Activated CD4-positive, alpha-beta T cell treated with anti-CD3 and anti-CD28 coated beads for 36 hours (primary cell): ENCODE results near the gene CCDC85C. TPM values are rescaled to one million over a fixed set of nuclear protein-coding genes. Genes with fewer than 3 reads are reported as not detected.

Experiments
- ATAC-seq: fragments of 200-7000 bp; cut with Tn5 transposase; one replicate; pipeline ENCODE4 v1.10.0; 2021; ENCODE audit warnings: mild to moderate bottlenecking, moderate library complexity
- CTCF ChIA-PET: fragments of 350-600 bp; sonication (Branson Sonifier 250); formaldehyde crosslinking; loops from one replicate; lab custom pipeline; 2021; ENCODE audit warnings: antibody characterized with exemption; lab: Charles Lee
- POLR2A ChIA-PET: fragments of 350-600 bp; sonication (Branson Sonifier 250); formaldehyde crosslinking; loops from one replicate; lab custom pipeline; 2021; ENCODE audit warnings: antibody characterized with exemption, inconsistent platforms; lab: Charles Lee
- DNase-seq: peaks from one replicate; pipeline ENCODE4 v3.0.0-alpha.2; 2020
- H3K27ac Mint-ChIP-seq: one replicate; pipeline ENCODE4 v1.8.0; 2021; ENCODE audit warnings: mixed read lengths
- H3K27me3 Mint-ChIP-seq: one replicate; pipeline ENCODE4 v1.8.0; 2021; ENCODE audit warnings: mixed read lengths
- H3K36me3 Mint-ChIP-seq: one replicate; pipeline ENCODE4 v1.8.0; 2021; ENCODE audit warnings: low read depth, mixed read lengths
- H3K4me1 Mint-ChIP-seq: one replicate; pipeline ENCODE4 v1.8.0; 2021; ENCODE audit warnings: mixed read lengths
- H3K4me3 Mint-ChIP-seq: one replicate; pipeline ENCODE4 v1.8.0; 2021; ENCODE audit warnings: mild to moderate bottlenecking, moderate library complexity, mixed read lengths
- H3K9me3 Mint-ChIP-seq: one replicate; pipeline ENCODE4 v1.8.0; 2021; ENCODE audit warnings: low read depth, mixed read lengths
- intact Hi-C, 2 experiments: fragments of 100-400 bp; cut with DNase I in 1 of 2; cut with micrococcal nuclease in 1 of 2; formaldehyde crosslinking; loops; one replicate each; pipeline versions ENCODE4 v1.14.2 to v1.15.1; 2022 to 2024; cut with DNase I, micrococcal nuclease
- total RNA-seq, 2 experiments: library from RNA; stranded (reverse); gene quantifications; one replicate each; pipeline ENCODE4 v1.2.3, GENCODE V29; 2021

CCDC85C gene
- total RNA-seq, 2 experiments from 2014 or later: 6.1 to 6.2 TPM

DNA sequence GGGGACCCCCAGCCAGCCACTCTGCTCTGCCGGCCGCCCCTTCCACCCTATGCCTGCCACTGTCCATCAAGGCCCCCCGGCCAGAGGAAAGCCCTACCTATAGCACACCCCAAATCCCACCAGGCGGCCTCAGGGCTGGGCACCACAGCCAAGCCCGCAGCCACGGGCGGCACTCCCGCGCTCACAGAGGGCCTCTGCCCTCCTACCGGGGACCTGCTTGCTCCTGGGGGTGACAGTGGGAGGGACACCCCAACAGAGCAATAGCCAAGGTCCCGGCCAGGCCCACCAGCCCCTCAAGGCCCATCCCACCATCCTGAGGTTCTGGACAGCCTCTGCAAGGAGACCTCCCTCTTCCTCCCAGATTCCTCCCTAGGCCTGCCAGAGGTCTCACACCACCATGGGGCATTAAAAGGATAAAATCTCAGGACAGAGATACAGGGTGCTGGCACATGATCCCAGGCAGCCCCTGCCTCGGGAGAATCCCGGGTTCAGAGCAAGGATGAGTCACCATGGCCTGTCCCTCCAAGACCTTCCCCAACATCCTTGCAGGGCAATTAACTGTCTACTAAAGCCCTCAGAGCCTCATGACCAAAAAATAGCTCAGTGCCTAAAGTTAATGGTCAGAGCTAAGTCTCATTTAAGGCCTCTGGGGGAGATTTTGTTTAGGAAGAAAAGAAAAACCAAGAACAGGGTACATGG lies 17.1 kb downstream of the CCDC85C start:
- Mint-ChIP-seq H3K27ac (no peak overlapping the region), H3K4me1 (no peaks in the 10 kb centered on the region), H3K9me3 (no peaks in the 10 kb centered on the region), H3K27me3 (no peaks in the 10 kb centered on the region), H3K36me3 (no peaks in the 10 kb centered on the region), H3K4me3 (no peak overlapping the region)
- CTCF ChIA-PET: no interaction called here
- POLR2A ChIA-PET: no interaction called here
- DNase-seq: no peak
- intact Hi-C loops: no loop called here
- no peak for ATAC-seq

DNA sequence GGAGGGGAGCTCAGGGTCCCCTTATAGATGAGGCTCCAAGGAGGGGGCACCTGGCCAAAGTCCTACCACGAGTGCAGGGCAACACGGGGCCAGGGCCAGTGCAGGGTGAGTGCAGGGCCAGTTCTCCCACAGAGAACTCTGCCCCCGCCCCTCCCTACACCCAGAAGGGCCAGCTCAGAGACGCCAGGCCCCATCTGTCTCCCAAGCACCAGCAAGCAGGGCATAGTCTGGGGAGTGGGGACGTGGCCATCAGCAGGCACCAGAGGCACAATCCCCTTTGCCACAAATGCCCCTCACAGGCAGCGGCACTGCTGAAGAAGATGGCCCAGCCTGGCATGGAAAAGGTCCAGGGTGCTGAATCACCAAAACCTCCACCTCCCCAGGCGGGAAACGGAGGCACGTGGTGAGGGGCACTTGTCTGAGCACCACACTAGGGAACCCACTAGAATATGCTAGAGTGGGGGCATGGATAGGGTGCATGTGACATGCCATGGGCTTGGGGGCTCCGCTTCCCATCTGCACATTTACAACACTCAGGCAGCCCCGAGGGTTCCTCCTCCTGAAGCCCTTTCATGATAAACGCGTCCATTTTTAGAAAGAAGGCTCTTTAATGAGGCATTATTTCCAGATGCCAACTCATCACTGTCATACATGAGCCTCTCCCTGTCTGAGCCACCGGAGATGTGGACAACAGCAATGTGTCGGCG lies 17.8 kb downstream of the CCDC85C start:
- intact Hi-C loops: no loop called here
- no peak overlapping the region for H3K27ac Mint-ChIP-seq
- ChIA-PET CTCF (no interaction called here), POLR2A (no interaction called here)
- no peaks in the 10 kb centered on the region for H3K27me3 Mint-ChIP-seq
- no peaks in the 10 kb centered on the region for H3K36me3 Mint-ChIP-seq
- ATAC-seq: no peak
- H3K9me3 Mint-ChIP-seq: no peaks in the 10 kb centered on the region
- no peak overlapping the region for H3K4me3 Mint-ChIP-seq
- H3K4me1 Mint-ChIP-seq: no peaks in the 10 kb centered on the region
- no peak for DNase-seq

DNA sequence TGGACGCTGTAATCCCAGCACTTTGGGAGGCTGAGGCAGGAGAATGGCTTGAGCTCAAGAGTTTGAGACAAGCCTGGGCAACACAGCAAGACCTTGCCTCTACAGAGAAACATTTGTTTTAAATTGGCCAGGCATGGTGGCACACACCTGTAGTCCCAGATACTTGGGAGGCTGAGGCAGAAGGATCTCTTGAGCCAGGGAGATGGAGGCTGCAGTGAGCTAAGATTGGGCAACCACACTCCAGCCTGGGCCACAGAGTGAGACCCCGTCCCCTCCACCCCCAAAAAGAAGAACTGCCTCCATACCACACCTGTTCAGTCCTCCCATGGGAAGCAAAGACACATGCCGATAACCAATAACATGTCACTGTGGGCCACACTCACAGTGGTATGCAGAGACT lies 19.2 kb downstream of the CCDC85C start:
- ATAC-seq (no peak), DNase-seq (no peak)
- ChIA-PET POLR2A (no interaction called here), CTCF (interaction anchor here (0.6 kb wide), 1 partner anchor 105 kb away, joined by 3 read pairs; no protein-coding TSS in a partner anchor)
- intact Hi-C loops: no loop called here
- H3K4me1 Mint-ChIP-seq: no peaks in the 10 kb centered on the region
- no peaks in the 10 kb centered on the region for H3K36me3 Mint-ChIP-seq
- H3K27ac Mint-ChIP-seq: no peak overlapping the region
- H3K9me3 Mint-ChIP-seq: no peaks in the 10 kb centered on the region
- no peak overlapping the region for H3K4me3 Mint-ChIP-seq
- no peaks in the 10 kb centered on the region for H3K27me3 Mint-ChIP-seq

DNA sequence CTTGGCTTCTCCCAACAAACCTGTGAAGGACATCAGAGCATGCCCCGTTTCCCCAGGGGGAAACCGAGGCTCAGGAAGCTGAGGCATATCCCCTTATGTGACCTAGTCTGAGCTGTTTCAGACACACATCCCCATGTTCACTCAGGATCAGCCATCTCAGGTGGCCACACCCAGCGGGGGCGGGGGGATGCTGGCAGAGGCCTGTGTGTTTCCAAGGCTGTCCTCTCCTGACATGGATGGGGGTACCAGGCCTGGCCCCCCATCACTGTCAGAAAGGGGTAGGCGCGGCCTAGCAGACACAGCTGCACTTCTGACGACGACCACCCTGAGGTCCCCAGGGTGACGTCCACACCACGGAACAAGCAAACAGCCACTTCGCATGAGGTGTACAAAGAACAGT lies 22.1 kb downstream of the CCDC85C start:
- Mint-ChIP-seq H3K36me3 (no peaks in the 10 kb centered on the region), H3K27me3 (no peaks in the 10 kb centered on the region), H3K4me1 (no peaks in the 10 kb centered on the region), H3K9me3 (no peaks in the 10 kb centered on the region), H3K27ac (no peak overlapping the region), H3K4me3 (no peak overlapping the region)
- intact Hi-C loops: no loop called here
- CTCF ChIA-PET: no interaction called here
- ATAC-seq: no peak
- POLR2A ChIA-PET: no interaction called here
- DNase-seq: no peak

DNA sequence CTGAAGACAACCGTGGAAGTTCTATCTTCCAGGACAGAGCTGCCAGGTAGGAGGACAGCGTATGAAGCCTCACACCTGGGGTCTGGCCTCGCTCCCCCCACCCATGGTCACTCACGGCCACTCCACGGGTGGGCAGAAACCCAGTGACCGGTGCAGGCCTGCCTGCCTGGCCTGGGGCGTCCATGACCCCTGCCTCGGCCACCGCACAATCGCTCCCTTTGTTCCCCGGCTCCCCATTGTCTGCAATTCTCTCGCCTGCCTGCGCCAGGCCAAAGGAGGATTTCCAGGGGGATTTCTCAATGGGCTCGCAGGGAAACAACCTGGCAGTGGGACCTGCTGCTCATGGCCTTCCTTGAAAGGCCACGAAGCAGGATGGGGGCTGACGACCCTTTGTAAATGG lies 22.6 kb downstream of the CCDC85C start:
- no peak for ATAC-seq

DNA sequence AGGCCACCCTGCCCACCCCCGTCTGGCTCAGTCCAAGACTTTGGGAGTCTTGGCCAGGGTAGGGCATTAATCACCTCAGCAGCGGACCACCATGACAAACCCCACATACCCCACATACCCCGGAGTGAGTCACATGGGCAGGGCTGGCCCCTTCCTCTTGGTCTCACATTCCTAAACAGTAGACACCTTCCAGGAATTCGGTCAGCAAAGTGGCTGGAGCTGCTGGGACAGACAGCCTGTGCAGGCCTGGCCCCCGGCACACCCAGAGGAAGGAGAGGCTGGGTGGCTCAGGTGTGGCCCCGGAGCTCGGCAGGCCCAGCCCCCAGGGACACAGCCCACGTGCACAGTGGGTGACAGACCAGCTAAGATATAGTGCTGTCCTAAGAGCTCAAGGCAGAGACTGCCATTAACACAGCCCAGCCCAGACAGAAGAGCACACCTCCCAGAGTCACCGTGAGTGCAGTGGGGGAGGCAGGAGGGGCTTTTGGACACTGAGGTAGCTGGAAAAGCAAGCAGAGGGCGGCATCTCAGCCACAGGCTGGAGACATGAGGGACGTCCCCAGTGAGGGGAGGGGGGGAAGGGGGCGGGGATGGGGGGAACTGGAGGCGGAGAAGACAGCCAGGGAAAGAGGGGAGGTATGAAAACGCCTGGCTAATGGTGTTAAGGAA lies 24.0 kb downstream of the CCDC85C start:
- Mint-ChIP-seq H3K27ac (no peak overlapping the region), H3K4me3 (no peak overlapping the region), H3K4me1 (no peaks in the 10 kb centered on the region), H3K27me3 (no peaks in the 10 kb centered on the region), H3K36me3 (no peaks in the 10 kb centered on the region), H3K9me3 (no peaks in the 10 kb centered on the region)
- no peak for ATAC-seq
- POLR2A ChIA-PET: no interaction called here
- intact Hi-C loops: no loop called here
- CTCF ChIA-PET: no interaction called here
- DNase-seq: no peak

More for the DNA sequence above, 22.6 kb downstream of the CCDC85C start:
- CTCF ChIA-PET: no interaction called here
- H3K9me3 Mint-ChIP-seq: no peaks in the 10 kb centered on the region
- H3K36me3 Mint-ChIP-seq: no peaks in the 10 kb centered on the region
- no peak for DNase-seq
- H3K27ac Mint-ChIP-seq: no peak overlapping the region
- no peaks in the 10 kb centered on the region for H3K27me3 Mint-ChIP-seq
- intact Hi-C loops: no loop called here
- H3K4me3 Mint-ChIP-seq: no peak overlapping the region
- H3K4me1 Mint-ChIP-seq: no peaks in the 10 kb centered on the region
- POLR2A ChIA-PET: no interaction called here

DNA sequence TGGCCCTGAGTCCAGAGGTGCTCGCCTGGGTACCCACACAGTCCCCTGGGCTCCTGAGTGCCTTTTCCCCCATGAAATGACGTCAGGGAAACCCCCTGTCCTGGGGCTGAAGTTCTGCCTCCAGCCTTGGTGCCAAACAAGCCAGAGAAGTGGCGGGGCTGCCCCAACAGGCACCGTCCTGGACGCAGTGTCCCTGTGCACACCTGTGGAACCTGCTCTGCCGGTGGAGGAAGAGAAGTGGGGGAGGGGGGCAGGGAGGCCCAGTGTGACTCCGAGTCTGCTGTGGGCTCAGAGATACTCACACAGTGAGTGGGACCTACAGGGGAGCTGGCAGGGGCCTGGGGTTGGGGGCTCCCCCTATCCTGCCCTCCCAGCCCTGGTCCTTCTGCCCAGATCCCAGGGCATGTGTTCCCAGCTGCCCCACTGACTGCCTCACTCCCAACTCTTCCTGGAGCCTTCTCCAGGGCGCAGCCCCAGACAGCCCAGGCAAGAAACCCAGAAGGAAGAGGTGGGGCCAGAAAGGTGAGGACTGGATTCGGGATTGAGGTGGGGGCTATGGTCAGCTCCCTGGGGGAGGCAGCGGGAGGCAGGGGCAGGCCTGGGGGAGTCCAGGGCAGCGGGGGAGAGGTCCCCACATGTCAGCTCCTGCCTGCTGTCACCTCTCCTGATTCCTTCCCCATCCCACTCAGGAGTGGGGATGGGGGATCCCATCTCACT lies 24.7 kb downstream of the CCDC85C start:
- CTCF ChIA-PET: no interaction called here
- ATAC-seq (no peak), DNase-seq (no peak)
- Mint-ChIP-seq H3K36me3 (no peaks in the 10 kb centered on the region), H3K27me3 (no peaks in the 10 kb centered on the region), H3K27ac (no peak overlapping the region), H3K4me1 (no peaks in the 10 kb centered on the region), H3K4me3 (no peak overlapping the region), H3K9me3 (no peaks in the 10 kb centered on the region)
- intact Hi-C loops: no loop called here
- POLR2A ChIA-PET: no interaction called here

DNA sequence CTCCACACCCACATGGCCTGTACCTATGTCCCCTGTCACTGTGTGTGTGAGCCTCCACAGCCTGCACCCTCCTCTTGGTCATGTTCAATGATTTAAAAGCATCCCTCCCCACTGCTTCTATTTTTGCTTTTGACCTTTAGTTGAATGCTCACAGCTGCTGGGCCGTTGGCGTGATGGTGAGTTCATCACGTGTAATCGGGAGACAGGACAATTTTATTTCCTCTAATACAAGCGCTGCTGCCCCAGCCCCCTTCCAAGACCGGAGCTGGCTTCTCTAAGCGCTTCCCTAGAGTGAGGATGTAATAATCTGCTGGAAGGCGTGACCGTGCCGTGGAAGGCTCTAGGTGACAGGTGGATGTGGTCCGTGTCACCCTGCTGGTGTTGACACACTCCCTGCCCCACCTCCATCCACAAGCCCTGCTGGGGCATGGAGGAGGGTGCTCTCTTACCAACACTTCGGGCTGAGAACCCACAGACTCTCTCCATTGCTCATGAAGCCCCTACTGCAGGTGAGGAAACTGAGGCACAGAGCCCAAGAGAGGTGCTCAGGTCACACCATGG lies 25.4 kb downstream of the CCDC85C start:
- intact Hi-C loops: no loop called here
- H3K9me3 Mint-ChIP-seq: no peaks in the 10 kb centered on the region
- H3K27ac Mint-ChIP-seq: no peak overlapping the region
- H3K4me3 Mint-ChIP-seq: no peak overlapping the region
- ChIA-PET POLR2A (no interaction called here), CTCF (no interaction called here)
- ATAC-seq (no peak), DNase-seq (no peak)
- no peaks in the 10 kb centered on the region for H3K4me1 Mint-ChIP-seq
- H3K27me3 Mint-ChIP-seq: no peaks in the 10 kb centered on the region
- H3K36me3 Mint-ChIP-seq: no peaks in the 10 kb centered on the region

DNA sequence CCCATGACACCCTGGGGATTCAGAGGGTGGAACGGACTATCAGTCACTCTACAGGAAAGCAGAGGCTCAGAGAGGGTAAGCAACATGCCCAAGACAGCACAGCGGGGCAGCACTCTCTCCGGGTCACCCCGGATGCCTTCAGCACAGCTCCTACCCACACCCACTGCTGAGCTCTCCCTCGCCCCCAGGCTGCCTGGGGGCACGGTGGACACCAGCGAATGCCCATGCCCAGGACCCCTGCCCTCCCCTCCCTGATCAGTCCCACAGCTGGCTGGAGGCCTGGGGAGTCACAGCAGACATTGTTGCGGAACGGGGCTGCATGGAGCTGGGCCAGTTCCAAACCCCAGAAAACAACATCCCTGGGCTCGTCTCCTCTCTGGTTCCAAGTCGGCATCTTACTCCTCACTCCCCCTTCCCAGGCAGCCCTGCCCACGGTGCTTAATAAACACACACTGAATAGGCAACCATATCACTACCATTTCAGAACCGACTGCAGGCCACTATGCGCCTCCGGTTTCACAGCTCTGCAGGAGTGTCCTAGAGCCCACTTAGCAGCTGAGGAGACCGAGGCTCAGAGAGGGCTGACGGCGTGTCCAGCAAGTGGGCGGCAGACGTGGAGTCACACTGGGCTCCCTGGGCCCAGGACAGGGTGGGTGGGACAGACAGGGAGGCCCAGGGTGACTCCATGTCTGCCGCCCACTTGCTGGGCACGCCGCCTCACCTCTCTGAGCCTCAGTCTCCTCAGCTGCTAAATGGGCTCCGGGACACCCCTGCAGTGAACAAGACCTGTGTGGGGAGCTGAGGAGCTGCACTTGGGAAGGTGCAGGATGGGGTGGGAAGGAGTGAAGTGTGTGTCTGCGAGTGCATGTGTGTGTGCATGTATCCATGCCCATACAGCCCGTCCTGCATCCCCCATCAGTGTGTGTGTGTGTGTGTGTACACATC lies 27.0 kb downstream of the CCDC85C start:
- no peaks in the 10 kb centered on the region for H3K9me3 Mint-ChIP-seq
- ChIA-PET POLR2A (no interaction called here), CTCF (no interaction called here)
- H3K4me1 Mint-ChIP-seq: no peaks in the 10 kb centered on the region
- no peak overlapping the region for H3K27ac Mint-ChIP-seq
- H3K27me3 Mint-ChIP-seq: no peaks in the 10 kb centered on the region
- intact Hi-C loops: no loop called here
- DNase-seq: no peak
- no peak overlapping the region for H3K4me3 Mint-ChIP-seq
- H3K36me3 Mint-ChIP-seq: no peaks in the 10 kb centered on the region
- ATAC-seq: no peak

DNA sequence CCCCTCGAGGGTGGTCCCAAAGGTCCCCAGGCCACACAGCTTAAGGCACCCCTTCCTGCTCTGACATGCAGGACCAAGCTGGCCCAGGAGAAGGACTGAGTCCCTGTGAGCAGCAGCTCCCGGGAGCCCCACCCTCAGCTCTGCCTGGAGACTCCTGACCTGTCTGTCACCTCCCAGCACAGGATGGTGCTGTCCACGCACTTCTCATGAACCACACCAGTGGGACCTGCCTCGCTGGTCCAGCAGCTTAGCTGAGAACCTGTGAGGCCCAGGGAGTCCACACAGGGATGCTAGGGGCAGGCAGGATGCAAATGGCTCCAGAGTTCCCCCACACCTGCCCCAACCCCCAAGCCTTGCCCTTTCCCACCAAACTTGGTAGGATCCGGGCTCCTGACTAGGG lies 27.7 kb downstream of the CCDC85C start:
- ATAC-seq (no peak), DNase-seq (no peak)
- H3K27ac Mint-ChIP-seq: no peak overlapping the region
- no peak overlapping the region for H3K4me3 Mint-ChIP-seq
- no peaks in the 10 kb centered on the region for H3K36me3 Mint-ChIP-seq
- intact Hi-C loops: no loop called here
- CTCF ChIA-PET: interaction anchor here (0.6 kb wide), 1 partner anchor 620 kb away, joined by 4 read pairs; no protein-coding TSS in a partner anchor
- POLR2A ChIA-PET: interaction anchor here (0.6 kb wide), 1 partner anchor 896 kb away, joined by 3 read pairs; no protein-coding TSS in a partner anchor
- no peaks in the 10 kb centered on the region for H3K9me3 Mint-ChIP-seq
- H3K4me1 Mint-ChIP-seq: no peaks in the 10 kb centered on the region
- H3K27me3 Mint-ChIP-seq: no peaks in the 10 kb centered on the region
